H9 (cell line): ENCODE results near the gene LMX1A. TPM values are rescaled to one million over a fixed set of nuclear protein-coding genes. Genes with fewer than 3 reads are reported as not detected.

Source experiments
- DNase-seq: peaks from one replicate; pipeline ENCODE4 v3.0.0-alpha.2; 2017
- H2AFZ ChIP-seq: one replicate; pipeline ENCODE4 v1.6.1; 2013; ENCODE audit warnings: mild to moderate bottlenecking, low read length, control low read depth, moderate library complexity
- H2AK5ac ChIP-seq: 2 replicates; pipeline ENCODE4 v1.6.1; 2013; ENCODE audit warnings: low read length, control low read depth, mixed read lengths; ENCODE audit not compliant: insufficient read length
- H2BK120ac ChIP-seq: one replicate; pipeline ENCODE4 v1.6.1; 2013; ENCODE audit warnings: low read depth, mild to moderate bottlenecking, low read length, control low read depth, inconsistent platforms; ENCODE audit not compliant: poor library complexity, severe bottlenecking
- H2BK12ac ChIP-seq: 2 replicates; pipeline ENCODE4 v1.6.1; 2013; ENCODE audit warnings: low read length, control low read depth, mixed read lengths, low read depth; ENCODE audit not compliant: insufficient read length
- H2BK15ac ChIP-seq: 2 replicates; pipeline ENCODE4 v1.6.1; 2013; ENCODE audit warnings: low read depth, low read length, control low read depth
- H2BK20ac ChIP-seq: one replicate; pipeline ENCODE4 v1.6.1; 2013; ENCODE audit warnings: low read depth, mild to moderate bottlenecking, low read length, control low read depth, inconsistent platforms; ENCODE audit not compliant: poor library complexity, severe bottlenecking
- H2BK5ac ChIP-seq: 2 replicates; pipeline ENCODE4 v1.6.1; 2013; ENCODE audit warnings: low read length, control low read depth, mixed read lengths; ENCODE audit not compliant: insufficient read length
- H3K14ac ChIP-seq: 2 replicates; pipeline ENCODE4 v1.6.1; 2013; ENCODE audit warnings: low read length, control low read depth; ENCODE audit not compliant: insufficient read depth
- H3K18ac ChIP-seq: 2 replicates; pipeline ENCODE4 v1.6.1; 2013; ENCODE audit warnings: low read depth, mild to moderate bottlenecking, mixed read lengths, low read length, control low read depth; ENCODE audit not compliant: insufficient read length
- H3K23ac ChIP-seq: 2 replicates; pipeline ENCODE4 v1.6.1; 2013; ENCODE audit warnings: low read length, control low read depth, mixed read lengths, low read depth; ENCODE audit not compliant: insufficient read length
- H3K23me2 ChIP-seq: 2 replicates; pipeline ENCODE4 v1.6.1; 2013; ENCODE audit warnings: low read depth, mild to moderate bottlenecking, mixed read lengths, low read length, control low read depth; ENCODE audit not compliant: insufficient read length, poor library complexity, severe bottlenecking
- H3K27ac ChIP-seq: 2 replicates; pipeline ENCODE4 v1.5.1; 2013; ENCODE audit warnings: low read length, control low read depth, mixed read lengths, low read depth; ENCODE audit not compliant: insufficient read length
- H3K27me3 ChIP-seq: 2 replicates; pipeline ENCODE4 v1.6.1; 2013; ENCODE audit warnings: low read length, control low read depth, inconsistent platforms; ENCODE audit not compliant: insufficient read depth
- H3K4ac ChIP-seq: 2 replicates; pipeline ENCODE4 v1.6.1; 2013; ENCODE audit warnings: low read depth, mild to moderate bottlenecking, control low read depth, inconsistent platforms, low read length, moderate library complexity
- H3K4me1 ChIP-seq: 2 replicates; pipeline ENCODE4 v1.6.1; 2013; ENCODE audit warnings: low read length, control low read depth, inconsistent platforms; ENCODE audit not compliant: insufficient read depth
- H3K4me2 ChIP-seq: 2 replicates; pipeline ENCODE4 v1.6.1; 2013; ENCODE audit warnings: low read length, control low read depth, mixed read lengths; ENCODE audit not compliant: insufficient read length, insufficient read depth
- H3K56ac ChIP-seq: 2 replicates; pipeline ENCODE4 v1.6.1; 2013; ENCODE audit warnings: low read depth, mild to moderate bottlenecking, mixed read lengths, low read length, control low read depth; ENCODE audit not compliant: insufficient read length
- H3K79me1 ChIP-seq: 2 replicates; pipeline ENCODE4 v1.6.1; 2013; ENCODE audit warnings: low read depth, mild to moderate bottlenecking, moderate library complexity, low read length, control low read depth, inconsistent platforms; ENCODE audit not compliant: insufficient read depth, poor library complexity, severe bottlenecking
- H3K79me2 ChIP-seq: 2 replicates; pipeline ENCODE4 v1.6.1; 2013; ENCODE audit warnings: low read length, control low read depth, inconsistent platforms; ENCODE audit not compliant: insufficient read depth
- H3K9ac ChIP-seq: 2 replicates; pipeline ENCODE4 v1.6.1; 2013; ENCODE audit warnings: low read length, control low read depth, mixed read lengths; ENCODE audit not compliant: insufficient read length; ENCODE audit errors: extremely low read depth
- H3K9me3 ChIP-seq: one replicate; pipeline ENCODE4 v1.6.1; 2013; ENCODE audit warnings: low read depth, low read length, inconsistent platforms; ENCODE audit not compliant: control insufficient read depth
- H3T11ph ChIP-seq: one replicate; pipeline ENCODE4 v1.6.1; 2013; ENCODE audit warnings: mild to moderate bottlenecking, low read length, control low read depth, inconsistent platforms
- H4K20me1 ChIP-seq: one replicate; pipeline ENCODE4 v1.6.1; 2013; ENCODE audit not compliant: control insufficient read depth, insufficient read length, insufficient read depth
- H4K5ac ChIP-seq: 2 replicates; pipeline ENCODE4 v1.6.1; 2013; ENCODE audit warnings: low read depth, mild to moderate bottlenecking, mixed read lengths, low read length, control low read depth; ENCODE audit not compliant: insufficient read length
- H4K8ac ChIP-seq: replicated peaks from 2 replicates; pipeline ENCODE4 v1.6.1; 2013; ENCODE audit warnings: low read length, control low read depth, mixed read lengths, low read depth; ENCODE audit not compliant: insufficient read length
- H4K91ac ChIP-seq: 2 replicates; pipeline ENCODE4 v1.6.1; 2013; ENCODE audit warnings: low read depth, mild to moderate bottlenecking, moderate library complexity, mixed read lengths, low read length, control low read depth; ENCODE audit not compliant: insufficient read length
- H3K27ac Mint-ChIP-seq, 3 experiments: 2 replicates in 2 of 3; 3 replicates in 1 of 3; pipeline ENCODE4 v1.8.0; 2020 to 2021; ENCODE audit warnings: mixed read lengths in 3 of 3, mild to moderate bottlenecking in 1 of 3, moderate library complexity in 1 of 3
- H3K27me3 Mint-ChIP-seq: 2 replicates; pipeline ENCODE4 v1.8.0; 2021; ENCODE audit warnings: low read depth, mild to moderate bottlenecking, moderate library complexity, mixed read lengths
- H3K36me3 Mint-ChIP-seq, 3 experiments: 2 replicates in 2 of 3; 3 replicates in 1 of 3; pipeline ENCODE4 v1.8.0; 2020 to 2021; ENCODE audit warnings: low read depth in 3 of 3, mixed read lengths in 3 of 3; ENCODE audit not compliant: insufficient read depth in 1 of 3
- H3K4me1 Mint-ChIP-seq, 2 experiments: 2 replicates each; pipeline ENCODE4 v1.8.0; 2020; ENCODE audit warnings: mixed read lengths in 2 of 2
- H3K4me3 Mint-ChIP-seq, 2 experiments: 2 replicates in 1 of 2; 3 replicates in 1 of 2; pipeline ENCODE4 v1.8.0; 2020 to 2021; ENCODE audit warnings: mild to moderate bottlenecking in 2 of 2, mixed read lengths in 2 of 2, moderate library complexity in 1 of 2
- H3K9me3 Mint-ChIP-seq, 2 experiments: 2 replicates in 1 of 2; 3 replicates in 1 of 2; pipeline ENCODE4 v1.8.0; 2020; ENCODE audit warnings: mild to moderate bottlenecking in 2 of 2, mixed read lengths in 2 of 2, moderate library complexity in 1 of 2
- WGBS: extraction: QIAGEN DNeasy Blood & Tissue Kit; methylation state at CpG from one replicate; pipeline ENCODE4 v1.1.7; 2013; ENCODE audit warnings: missing lambda C conversion rate, low lambda C conversion rate, mixed read lengths; ENCODE audit not compliant: insufficient read length; ENCODE audit errors: extremely low coverage; 5-methylcytosine and 5-hydroxymethylcytosine counted together
- total RNA-seq: library from RNA; stranded (reverse); gene quantifications from 2 replicates; pipeline ENCODE4 v1.2.1, GENCODE V29; 2021
- TF ChIP-seq, protein P1 (sequence below): fragments of 200-600 bp; sonication (generic); conservative IDR thresholded peaks from 3 replicates; pipeline ENCODE4 v1.8.0; 2021; ENCODE audit warnings: antibody characterized with exemption, mild to moderate bottlenecking

LMX1A gene
- total RNA-seq, 1 experiment from 2014 or later: not detected

- Histone ChIP-seq H3K23me2 (no peaks in the 10 kb centered on the region), H3K9ac (no peak overlapping the region), H3K23ac (no peak overlapping the region), H2AK5ac (no peak overlapping the region), H2BK5ac (no peak overlapping the region), H2BK120ac (no peak overlapping the region), H3T11ph (no peak overlapping the region), H2AFZ (no peak overlapping the region), H3K14ac (no peak overlapping the region), H3K9me3 (no peaks in the 10 kb centered on the region), H3K27ac (no peak overlapping the region), H3K18ac (no peak overlapping the region), H3K27me3 (no peaks in the 10 kb centered on the region; the same call in 1 of the 2 replicates), H3K79me2 (no peaks in the 10 kb centered on the region), H4K20me1 (no peaks in the 10 kb centered on the region), H4K91ac (no peak overlapping the region), H2BK15ac (no peak overlapping the region), H3K56ac (no peak overlapping the region), H2BK12ac (no peak overlapping the region), H4K5ac (no peak overlapping the region), H3K79me1 (no peaks in the 10 kb centered on the region), H3K4me2 (no peak overlapping the region), H4K8ac (no peak overlapping the region), H2BK20ac (no peak overlapping the region), H3K4me1 (no peaks in the 10 kb centered on the region), H3K4ac (no peak overlapping the region)
- Mint-ChIP-seq H3K27ac (no peak overlapping the region; a peak in 1 of 7 replicates), H3K4me3 (no peak overlapping the region), H3K27me3 (peaks cover 45% of the 10 kb centered on the region), H3K4me1 (peaks cover 21 to 28% of the 10 kb centered on the region in 2 experiments), H3K36me3 (no peaks in the 10 kb centered on the region; a peak in 1 of 7 replicates), H3K9me3 (no peaks in the 10 kb centered on the region)
- TF ChIP-seq, protein P1, sequence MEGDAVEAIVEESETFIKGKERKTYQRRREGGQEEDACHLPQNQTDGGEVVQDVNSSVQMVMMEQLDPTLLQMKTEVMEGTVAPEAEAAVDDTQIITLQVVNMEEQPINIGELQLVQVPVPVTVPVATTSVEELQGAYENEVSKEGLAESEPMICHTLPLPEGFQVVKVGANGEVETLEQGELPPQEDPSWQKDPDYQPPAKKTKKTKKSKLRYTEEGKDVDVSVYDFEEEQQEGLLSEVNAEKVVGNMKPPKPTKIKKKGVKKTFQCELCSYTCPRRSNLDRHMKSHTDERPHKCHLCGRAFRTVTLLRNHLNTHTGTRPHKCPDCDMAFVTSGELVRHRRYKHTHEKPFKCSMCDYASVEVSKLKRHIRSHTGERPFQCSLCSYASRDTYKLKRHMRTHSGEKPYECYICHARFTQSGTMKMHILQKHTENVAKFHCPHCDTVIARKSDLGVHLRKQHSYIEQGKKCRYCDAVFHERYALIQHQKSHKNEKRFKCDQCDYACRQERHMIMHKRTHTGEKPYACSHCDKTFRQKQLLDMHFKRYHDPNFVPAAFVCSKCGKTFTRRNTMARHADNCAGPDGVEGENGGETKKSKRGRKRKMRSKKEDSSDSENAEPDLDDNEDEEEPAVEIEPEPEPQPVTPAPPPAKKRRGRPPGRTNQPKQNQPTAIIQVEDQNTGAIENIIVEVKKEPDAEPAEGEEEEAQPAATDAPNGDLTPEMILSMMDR: no peak
- no CpG with 5 or more reads among the region's 3 CpGs for WGBS
- no peak for DNase-seq
These were observed 101.5 kb downstream of the LMX1A start for GRCh38 chr1:165254896-165255625.
